HG02763 (cell line): Measurements from ENCODE around the gene COL23A1.
"Not testable (repeated sequence)": the region's sequence is repeated elsewhere in the genome, so short reads cannot be mapped to it uniquely, and the experiment has no call there.

Experiments
- ATAC-seq: cut with Tn5 transposase; IDR thresholded peaks from one replicate; pipeline ENCODE4 v1.9.1; 2021; ENCODE audit warnings: mild to moderate bottlenecking, moderate library complexity; ENCODE audit not compliant: unreplicated experiment

COL23A1 gene

GRCh38 chr5:178486878-178487512 lies 103.2 kb downstream of the COL23A1 start:
- not testable (repeated sequence) for ATAC-seq

GRCh38 chr5:178486239-178486641 lies 104.0 kb downstream of the COL23A1 start:
- no peak for ATAC-seq

- ATAC-seq = no peak
Observed at GRCh38 chr5:178483620-178484019, 106.6 kb downstream of the COL23A1 start.

- ATAC-seq = no peak
Observed at GRCh38 chr5:178479261-178479660, 110.9 kb downstream of the COL23A1 start.

GRCh38 chr5:178478370-178478769 lies 111.8 kb downstream of the COL23A1 start:
- ATAC-seq = no peak

GRCh38 chr5:178477802-178478201 lies 112.4 kb downstream of the COL23A1 start:
- ATAC-seq = no peak

GRCh38 chr5:178476972-178477754 lies 113.0 kb downstream of the COL23A1 start:
- no peak for ATAC-seq

GRCh38 chr5:178476531-178476930 lies 113.7 kb downstream of the COL23A1 start:
- no peak for ATAC-seq

- no peak for ATAC-seq
Observed at GRCh38 chr5:178475422-178475821, 114.8 kb downstream of the COL23A1 start.

GRCh38 chr5:178474562-178475184 lies 115.5 kb downstream of the COL23A1 start:
- ATAC-seq = no peak

GRCh38 chr5:178473854-178474253 lies 116.3 kb downstream of the COL23A1 start:
- ATAC-seq = no peak

- no peak for ATAC-seq
Observed at GRCh38 chr5:178472138-178472537, 118.1 kb downstream of the COL23A1 start.

- no peak for ATAC-seq
Observed at GRCh38 chr5:178471711-178472110, 118.5 kb downstream of the COL23A1 start.

- ATAC-seq = no peak
Observed at GRCh38 chr5:178470760-178471025, 119.5 kb downstream of the COL23A1 start.

- no peak for ATAC-seq
Observed at GRCh38 chr5:178469975-178470759, 120.0 kb downstream of the COL23A1 start.

GRCh38 chr5:178469011-178469974 lies 120.9 kb downstream of the COL23A1 start:
- ATAC-seq = no peak

GRCh38 chr5:178468196-178468685 lies 122.0 kb downstream of the COL23A1 start:
- ATAC-seq = no peak

- ATAC-seq = no peak
Observed at GRCh38 chr5:178467568-178468195, 122.5 kb downstream of the COL23A1 start.

- no peak for ATAC-seq
Observed at GRCh38 chr5:178467205-178467567, 123.0 kb downstream of the COL23A1 start.

- no peak for ATAC-seq
Observed at GRCh38 chr5:178466342-178466741, 123.9 kb downstream of the COL23A1 start.
